Measurements from ENCODE around the gene AP3B2.
"Not testable (repeated sequence)": the region's sequence is repeated elsewhere in the genome, so short reads cannot be mapped to it uniquely, and the experiment has no call there.

Gene AP3B2

DNA sequence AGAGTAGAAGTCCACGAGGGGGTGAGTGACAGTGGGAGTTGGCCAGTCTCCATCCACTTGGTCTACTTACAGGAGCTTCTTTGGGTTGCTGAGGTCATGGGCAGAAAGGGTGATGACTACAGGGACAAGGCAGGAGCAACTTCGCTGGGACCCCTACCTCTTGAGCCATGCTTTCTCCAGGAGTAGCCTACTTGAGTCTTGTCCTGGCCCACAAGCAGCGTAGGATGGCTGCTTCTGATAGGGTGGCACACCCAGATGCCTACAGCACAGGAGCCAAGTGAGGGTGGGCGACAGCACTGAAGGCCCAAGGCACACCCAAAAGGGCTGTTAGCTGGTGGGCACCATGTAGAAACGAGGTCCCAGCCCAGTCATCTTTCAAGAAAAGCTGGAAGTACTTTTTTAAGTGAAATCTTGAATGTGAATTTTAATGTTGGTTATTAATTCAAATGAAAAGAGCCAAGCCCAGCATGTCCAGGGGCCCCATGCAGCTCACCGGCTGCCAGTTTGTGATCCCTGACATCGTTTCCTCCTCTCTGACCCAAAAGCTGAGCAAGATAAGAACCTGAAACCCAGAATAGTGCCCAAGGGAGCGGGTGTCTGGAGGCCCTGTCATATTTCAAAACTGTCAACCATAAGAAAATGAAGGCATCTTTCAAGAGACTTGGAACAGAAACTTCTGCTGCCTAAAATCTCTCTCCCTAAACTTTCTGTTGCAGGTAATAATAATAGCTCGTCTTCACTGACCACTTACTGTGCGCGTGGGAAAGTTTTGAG lies 60.3 kb downstream of the AP3B2 start:
- DNase-seq (ENCODE audit: low read depth), result no peak

DNA sequence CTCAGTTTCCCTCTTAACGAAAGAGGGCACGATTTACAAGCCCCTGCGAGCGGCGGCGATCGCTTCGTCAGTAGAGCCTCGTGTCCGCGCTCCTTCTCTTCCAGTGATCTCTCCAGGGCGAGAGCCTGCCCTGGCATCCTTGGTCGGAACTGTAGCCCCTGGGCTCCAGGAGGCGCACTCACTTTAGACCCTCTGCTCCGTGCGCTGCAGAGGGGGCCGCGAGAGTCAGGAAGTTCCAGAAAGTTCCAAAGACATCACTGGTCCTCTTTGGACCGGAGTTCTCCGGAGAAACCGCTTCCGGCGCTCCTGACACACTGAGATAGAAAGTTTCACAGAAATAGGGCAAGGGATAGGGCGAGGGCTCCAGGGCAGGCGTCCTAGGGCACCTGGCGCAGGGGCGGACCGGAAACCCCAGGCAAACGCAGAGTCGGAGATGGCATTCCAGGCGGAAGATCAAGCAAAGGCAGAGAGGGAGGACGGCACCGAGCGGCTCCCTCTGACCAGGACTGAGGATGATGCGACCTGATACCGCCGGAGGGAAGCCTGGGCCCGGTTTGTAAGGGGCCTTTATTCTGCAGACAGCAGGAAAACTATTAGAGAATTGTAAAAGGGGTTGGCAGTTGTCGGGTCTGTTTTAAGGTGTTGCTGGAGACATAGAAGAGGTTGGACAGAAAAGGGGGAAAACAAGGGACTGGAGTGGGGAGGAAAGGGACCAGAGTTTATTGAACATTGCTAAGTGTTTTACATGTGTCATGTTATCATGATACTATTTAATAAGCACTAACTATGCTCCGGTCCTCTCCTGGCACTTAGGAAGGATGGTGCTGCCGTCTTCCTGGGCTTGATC lies 61.2 kb downstream of the AP3B2 start:
- DNase-seq (ENCODE audit: low read depth), result no peak

DNA sequence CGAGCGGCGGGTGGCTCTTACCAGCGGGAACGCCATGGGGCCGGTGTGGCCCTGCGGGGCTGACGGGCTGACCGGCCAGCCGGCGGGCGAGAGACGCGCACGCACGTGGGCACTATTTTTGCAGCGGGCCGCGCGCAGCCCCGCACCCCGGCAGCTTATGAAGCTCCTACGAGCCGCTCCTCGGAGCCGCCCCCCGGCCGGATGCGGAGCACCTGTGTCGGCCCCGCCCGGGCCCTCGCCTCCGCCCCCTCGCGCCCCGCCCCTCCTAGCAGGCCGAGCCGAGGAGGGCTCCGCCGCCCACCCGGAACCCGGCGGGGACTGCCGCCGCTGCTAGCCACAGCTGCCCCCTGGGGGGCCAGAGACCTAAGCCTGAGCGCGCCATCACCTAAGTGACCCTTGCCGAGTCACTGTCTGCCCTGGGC lies 61.8 kb downstream of the AP3B2 start:
- no peak for DNase-seq (ENCODE audit: low read depth)

DNA sequence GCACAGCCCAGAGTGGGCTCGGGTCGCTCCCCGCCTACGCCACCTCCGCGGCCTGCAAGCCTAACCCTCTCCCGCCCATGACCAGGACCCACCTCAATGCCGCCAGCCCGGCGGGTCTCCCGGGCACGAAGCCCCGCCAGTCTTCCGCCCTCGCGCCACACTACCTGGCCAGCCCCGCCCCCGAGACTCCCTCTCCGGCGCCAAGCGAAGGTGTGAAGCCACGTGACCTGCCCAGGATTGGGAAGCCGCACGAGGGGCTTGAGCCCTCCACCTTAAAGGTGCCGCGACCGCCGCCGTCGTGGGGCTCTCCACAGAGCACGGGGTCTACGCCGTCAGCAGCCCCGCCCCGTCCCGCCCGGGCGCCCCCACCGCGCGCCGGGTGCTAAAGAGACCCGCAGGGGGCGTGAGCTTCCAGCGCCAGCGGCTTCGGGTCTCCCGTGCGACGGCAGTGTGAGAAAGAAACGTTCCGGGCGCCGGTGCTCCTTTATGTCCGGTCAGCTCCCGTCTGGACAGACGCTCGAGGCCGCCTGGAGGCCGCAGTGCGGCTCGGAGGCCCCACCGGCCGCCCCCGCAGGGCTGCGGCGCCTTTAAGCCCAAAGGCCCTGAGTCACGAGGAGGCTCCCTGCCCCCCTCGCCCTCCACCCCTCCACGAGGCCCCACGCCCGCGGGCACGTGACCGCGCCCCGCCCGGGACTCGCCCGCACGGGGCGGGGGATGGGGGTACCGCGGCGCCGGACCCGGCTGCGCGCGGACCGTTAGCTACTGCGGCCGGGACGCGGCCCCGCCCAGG lies 62.4 kb downstream of the AP3B2 start, which contains the start of gene CPEB1:
CPEB1 (minus strand) TSS at position 319 of the 790 bp plus-strand sequence. CDS start 18,904 bp downstream, outside the sequence.
- no peak for DNase-seq (ENCODE audit: low read depth)

DNA sequence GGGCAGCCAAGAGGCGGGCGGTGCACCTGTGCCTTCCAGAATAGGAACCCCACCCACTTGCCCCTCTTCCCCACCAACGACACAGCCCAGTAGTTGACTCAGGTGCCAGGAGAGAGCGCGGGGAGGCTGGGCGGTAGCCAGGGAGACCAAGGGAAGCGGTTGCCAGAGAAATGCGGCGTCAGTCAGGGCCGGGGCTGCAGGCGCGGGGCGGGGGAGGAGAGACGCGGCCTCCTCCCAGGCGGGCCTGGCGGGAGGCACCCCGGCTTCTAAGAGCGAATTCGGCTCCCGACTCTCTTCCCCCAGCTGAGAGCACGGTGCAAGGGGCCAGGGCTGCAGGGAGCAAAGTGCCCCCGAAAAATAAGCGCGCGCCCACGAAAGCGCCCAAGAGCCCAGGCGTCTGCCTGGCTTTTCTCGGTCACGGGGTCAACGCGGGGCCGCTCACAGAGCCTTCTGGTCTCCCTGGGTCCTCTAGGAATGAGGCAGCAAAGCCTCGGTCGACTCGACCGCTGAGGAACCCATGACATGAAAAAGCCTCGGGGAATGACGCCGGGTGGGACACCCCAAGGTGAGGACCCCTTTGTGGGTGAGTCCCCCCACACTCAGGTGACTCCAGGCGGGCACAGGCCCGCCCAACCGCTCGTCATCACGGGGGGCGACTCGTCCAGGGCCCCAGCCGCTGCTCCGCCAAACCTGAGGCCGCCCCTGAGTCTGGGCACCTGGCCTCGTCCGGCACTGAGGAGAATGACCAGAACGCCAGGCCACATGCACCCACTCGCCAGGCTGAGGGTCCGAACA lies 63.2 kb downstream of the AP3B2 start:
- DNase-seq (ENCODE audit: low read depth), result no peak

DNA sequence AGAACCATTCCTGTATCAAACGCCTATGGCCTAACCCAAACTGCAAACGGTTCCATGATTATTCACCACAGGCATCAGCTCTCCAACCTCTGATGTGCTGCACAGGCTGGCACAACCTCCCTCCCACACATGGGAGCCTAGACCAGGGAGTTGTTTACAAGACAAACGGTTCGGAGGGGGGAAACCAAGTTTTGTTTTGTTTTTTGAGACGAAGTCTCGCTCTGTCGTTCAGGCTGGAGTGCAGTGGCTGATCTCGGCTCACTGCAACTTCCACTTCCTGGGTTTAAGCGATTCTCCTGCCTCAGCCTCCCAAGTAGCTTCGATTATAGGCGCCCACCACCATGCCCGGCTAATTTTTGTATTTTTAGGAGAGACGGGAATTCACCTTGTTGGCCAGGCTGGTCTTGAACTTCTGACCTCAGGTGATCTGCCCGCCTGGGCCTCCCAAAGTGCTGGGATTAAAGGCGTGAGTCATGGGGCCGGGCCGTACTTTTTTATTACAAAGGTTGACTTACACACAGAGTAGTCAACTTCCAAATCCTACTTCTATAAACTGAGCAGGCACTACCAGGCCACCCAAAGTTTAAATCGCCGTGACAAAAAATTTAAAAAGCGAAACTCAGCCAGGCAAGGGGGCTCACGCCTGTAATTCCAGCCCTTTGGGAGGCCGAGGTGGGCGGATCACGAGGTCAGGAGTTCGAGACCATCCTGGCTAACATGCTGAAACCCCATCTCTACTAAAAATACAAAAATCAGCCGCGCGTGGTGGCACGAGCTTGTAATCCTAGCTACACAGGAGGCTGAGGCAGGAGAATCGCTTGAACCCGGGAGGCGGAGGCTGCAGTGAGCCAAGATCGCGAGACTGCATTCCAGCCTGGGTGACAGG lies 64.5 kb downstream of the AP3B2 start:
- not testable (repeated sequence) for DNase-seq (ENCODE audit: low read depth)

DNA sequence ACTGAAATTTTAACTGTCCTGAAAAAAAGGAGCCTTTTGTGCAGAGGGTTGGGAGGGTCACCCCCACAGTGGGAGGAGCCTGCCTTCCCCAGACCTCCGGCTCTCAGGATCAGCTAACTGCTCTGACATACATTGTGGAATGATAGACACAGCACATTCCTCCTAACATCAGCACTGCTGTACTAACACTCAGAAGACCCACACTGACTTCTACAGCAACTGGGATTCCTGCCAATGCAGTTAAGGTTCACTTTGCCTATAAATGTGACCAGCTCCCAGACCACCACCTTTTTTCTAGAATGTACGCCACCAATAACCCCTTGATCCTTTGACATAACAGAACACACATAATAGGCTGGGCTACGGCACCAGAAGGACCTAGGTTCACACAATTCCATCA lies 65.7 kb downstream of the AP3B2 start:
- DNase-seq (ENCODE audit: low read depth), result no peak

DNA sequence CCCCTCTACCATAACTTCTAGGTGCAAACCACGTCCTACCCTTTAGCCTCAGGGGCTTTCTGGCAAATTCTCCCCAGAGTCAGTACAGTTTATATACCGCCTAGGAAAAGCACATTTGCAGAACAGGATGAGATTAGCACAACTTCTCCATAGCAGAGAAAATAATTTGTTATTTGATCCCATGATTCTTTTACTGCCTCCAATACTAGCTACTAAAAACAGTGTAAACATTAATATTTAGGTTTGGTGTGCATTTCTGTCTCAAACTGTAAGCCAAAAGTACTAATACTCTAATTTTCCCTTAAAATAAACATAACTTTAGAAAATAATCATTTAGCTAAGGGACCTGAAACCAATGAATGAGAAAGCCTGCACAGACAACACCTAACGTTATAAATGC lies 67.0 kb downstream of the AP3B2 start:
- no peak for DNase-seq (ENCODE audit: low read depth)

DNA sequence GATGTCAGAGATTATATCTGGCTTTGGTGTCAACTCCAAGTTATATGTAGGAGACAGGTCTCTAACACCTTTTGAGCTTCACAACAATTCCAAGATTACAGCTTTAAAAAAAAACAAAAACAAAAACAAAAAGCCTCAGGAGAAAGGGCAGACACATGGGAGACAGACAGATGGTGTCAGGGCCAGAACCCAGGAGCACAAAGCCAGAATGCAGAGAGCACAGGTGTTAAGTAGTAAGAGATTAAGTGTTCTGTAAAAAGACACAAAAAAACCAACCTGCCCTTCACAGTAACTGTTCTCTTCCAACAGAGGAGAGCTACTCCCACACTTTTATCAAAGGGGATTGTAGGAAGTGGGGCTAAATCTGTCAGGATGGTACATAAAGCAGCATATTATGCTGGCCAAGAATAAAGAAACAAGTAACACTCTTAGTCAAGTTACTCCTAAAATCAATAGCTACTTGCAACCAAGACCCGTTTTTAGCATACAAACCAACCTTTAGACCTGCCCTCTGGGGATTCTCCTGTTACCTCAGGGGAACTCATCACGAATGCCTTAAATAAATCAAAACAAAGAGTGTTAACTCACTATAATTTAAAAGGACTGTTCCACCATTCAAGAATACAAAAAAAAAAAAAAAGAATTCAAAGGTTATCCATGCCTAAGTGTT lies 68.4 kb downstream of the AP3B2 start:
- no peak for DNase-seq (ENCODE audit: low read depth)

DNA sequence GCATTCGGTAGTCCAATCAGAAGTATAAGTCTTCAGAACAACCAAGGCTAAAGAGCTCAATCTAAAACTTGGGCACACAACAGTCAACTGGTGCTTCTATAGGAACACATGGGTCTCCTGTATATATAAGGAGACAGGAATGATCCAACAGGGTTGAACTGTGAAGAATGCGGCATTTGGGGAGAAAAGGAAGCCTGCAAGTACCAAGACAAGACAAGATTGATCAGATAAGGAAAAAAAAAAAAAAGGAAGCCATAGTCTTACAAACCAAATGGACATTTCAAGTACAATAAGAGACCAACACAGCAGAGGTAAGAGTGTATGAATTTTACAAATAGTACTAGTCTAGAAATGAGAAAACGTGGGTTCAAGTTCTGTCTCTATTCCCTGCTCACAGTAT lies 69.0 kb downstream of the AP3B2 start:
- DNase-seq (ENCODE audit: low read depth), result no peak

DNA sequence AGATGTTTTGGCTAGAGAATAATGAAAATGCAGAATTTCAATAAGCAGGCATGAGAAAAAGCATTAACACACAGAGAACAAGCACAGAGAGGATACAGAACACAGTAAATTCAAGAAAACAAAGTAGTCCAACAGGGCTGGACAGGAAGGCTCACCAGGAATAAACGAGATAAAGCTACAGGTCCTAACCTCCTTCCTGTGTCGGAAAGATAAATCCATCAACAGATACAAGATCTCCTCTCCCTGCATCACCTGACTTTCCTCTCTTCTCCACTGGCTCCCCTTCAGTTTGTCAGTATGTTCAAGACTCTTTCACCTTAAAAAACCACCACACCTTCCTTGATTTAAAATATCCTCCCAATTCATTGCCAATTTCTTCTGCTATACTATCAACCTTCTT lies 73.9 kb downstream of the AP3B2 start:
- no peak for DNase-seq (ENCODE audit: low read depth)

DNA sequence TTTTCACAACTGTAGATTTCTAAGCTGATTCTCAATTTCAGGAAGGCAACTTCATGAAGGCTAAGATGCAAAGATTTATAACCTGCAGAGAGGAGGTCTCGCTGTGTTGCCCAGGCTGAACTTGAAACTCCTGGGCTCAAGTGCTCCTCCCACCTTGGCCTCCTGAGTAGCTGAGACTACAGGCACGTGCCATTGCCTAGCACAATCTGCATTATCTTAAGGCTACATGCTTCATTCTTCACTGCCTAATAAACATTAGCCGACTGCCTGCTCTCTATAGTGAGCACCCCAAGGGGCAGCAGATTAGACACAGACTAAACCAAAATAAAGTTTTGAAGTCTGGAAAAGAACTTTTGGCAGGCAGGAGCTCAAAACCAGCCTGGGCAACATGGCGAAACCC lies 79.6 kb downstream of the AP3B2 start:
- DNase-seq (ENCODE audit: low read depth), result no peak

DNA sequence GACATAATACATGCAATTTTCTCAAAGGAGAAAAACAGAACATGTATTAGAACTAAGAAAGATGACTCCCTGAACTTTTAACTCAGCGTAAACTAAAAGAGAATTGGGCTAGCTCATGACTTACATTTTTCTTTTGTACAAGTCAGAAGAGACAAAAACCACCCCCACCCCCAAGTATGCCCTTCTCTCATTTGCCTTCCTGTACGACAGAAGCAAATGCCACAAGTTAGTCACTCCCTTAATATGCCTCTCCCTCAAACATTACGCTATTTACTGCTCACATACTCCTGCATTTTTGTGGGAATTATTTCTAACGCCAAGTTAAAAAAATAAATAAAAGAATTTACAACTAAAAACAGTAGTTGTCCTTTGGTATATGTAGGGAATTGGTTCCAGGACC lies 84.5 kb downstream of the AP3B2 start:
- DNase-seq (ENCODE audit: low read depth), result no peak

DNA sequence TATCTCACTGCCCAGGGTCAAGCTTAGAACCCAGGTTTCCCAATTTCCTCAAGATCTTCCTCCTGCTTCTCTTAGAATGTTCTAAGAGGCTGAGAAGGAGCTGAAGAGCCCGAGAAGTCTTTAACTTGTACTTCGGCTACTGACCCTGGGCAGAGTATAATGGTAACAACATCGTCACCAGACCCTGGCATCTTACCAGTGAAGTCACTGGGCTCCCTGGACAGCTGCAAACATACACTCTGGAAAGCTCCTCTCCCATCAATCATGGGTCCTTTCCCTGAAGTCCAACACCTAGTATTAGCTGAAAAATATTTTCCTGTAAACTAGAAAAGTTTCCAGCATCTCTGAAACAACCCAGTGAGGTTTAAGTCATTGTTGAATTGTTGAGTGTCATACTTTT lies 85.2 kb downstream of the AP3B2 start:
- DNase-seq (ENCODE audit: low read depth), result no peak

DNA sequence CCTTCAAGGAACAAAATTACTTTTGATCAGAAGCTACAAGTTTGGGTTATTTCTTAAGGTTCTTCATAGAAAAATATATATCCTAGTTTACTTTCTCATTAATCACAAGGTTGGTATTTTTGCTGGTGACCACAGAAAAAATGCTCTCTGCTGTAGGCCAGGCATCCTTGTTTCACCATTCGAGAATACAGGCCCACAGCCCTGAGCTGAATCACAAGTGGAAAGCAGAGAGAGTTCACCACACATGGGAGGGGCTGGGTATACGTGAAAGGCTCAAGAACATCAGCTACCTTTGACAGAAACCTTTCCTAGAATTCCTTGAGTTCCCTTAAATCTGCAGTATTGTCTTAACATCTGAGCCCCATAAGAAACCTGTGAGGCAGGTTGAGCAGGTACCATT lies 85.7 kb downstream of the AP3B2 start:
- no peak for DNase-seq (ENCODE audit: low read depth)

DNA sequence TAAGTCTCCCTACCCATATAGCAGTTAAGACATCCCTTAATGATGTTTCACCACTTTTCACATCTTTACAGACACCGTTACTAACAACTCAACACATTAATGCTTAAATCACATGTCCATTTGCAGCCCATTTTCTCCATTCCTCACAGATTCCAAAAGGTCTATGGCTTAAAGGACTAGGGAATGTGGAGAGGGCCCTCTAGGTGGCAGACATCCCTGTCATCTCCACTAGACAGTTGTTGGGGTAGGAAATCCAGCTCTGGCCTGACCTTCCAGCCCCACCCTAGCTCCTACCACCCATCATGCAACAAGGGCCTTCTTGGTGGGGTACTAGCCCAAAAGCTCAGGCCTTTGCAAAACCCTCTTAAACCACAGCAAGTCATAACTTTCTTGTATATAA lies 87.7 kb downstream of the AP3B2 start:
- no peak for DNase-seq (ENCODE audit: low read depth)

DNA sequence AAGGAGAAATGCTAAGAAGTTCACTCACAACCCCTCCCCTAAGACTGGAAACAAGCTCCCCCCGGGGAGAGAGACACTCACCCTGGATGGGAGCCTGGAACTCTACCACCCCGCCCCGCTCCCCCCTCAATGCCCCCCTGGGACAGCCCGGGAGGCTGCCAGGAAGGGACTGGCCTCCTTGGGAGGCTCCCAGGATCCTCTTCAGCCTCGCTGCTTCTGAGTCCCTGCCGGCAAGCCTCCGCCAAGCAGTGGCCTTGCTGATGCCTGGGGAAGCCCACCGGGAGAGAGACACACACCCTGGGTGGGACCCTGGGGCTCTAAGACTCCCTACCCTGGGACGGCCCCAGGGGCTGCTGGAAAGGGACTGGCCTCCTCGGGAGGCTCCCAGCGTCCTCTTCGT lies 95.9 kb downstream of the AP3B2 start:
- no peak for DNase-seq (ENCODE audit: low read depth)

DNA sequence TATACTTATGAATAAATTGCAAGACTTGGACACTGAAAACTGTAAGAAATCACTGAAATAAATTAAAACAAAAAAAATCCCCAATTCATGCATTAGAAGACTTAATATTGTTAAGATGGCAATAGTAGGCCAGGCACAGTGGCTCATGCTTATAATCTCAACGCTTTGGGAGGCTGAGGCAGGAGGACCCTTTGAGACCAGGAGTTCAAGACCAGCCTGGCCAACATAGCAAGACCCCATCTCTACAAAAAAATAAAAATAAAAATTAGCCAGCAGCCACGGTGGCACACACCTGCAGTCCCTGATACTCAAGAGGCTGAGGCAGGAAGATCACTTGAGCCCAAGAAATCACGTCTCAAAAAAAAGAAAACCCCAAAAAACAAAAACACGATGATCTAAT lies 98.3 kb downstream of the AP3B2 start:
- no peak for DNase-seq (ENCODE audit: low read depth)

All from stimulated activated CD8-positive, alpha-beta memory T cell treated with anti-CD3 and anti-CD28 coated beads, Interleukin-12 subunit alpha, Interleukin-12 subunit beta, amount 100 ng/mL, for 1 hour (primary cell).